Osteoblast (primary cell): ENCODE data around the gene PRRC2C. TPM values are rescaled to one million over a fixed set of nuclear protein-coding genes. Genes with fewer than 3 reads are reported as not detected.

ENCODE experiments used
- DNase-seq: peaks from one replicate; pipeline ENCODE4 v3.0.0; 2011; ENCODE audit warnings: low spot score, mixed read lengths; ENCODE audit not compliant: insufficient read length; ENCODE audit errors: missing footprints
- H2AFZ ChIP-seq: 2 replicates; pipeline ENCODE4 v1.6.0; 2011; ENCODE audit warnings: mild to moderate bottlenecking, low read length
- H3K27ac ChIP-seq: 2 replicates; pipeline ENCODE4 v1.5.1; 2011; ENCODE audit warnings: mild to moderate bottlenecking, low read depth, low read length, moderate library complexity
- H3K27me3 ChIP-seq: 2 replicates; pipeline ENCODE4 v1.6.0; 2012; ENCODE audit warnings: mild to moderate bottlenecking, control low read depth, inconsistent platforms, low read length, moderate library complexity; ENCODE audit not compliant: insufficient read depth
- H3K36me3 ChIP-seq: 2 replicates; pipeline ENCODE4 v1.5.1; 2011; ENCODE audit warnings: mild to moderate bottlenecking, low read length, control low read depth, moderate library complexity; ENCODE audit not compliant: insufficient read depth
- H3K4me1 ChIP-seq: 2 replicates; pipeline ENCODE4 v1.5.1; 2011; ENCODE audit warnings: mild to moderate bottlenecking, low read length, control low read depth, moderate library complexity; ENCODE audit not compliant: insufficient read depth
- H3K4me2 ChIP-seq: 2 replicates; pipeline ENCODE4 v1.6.0; 2011; ENCODE audit warnings: mild to moderate bottlenecking, low read length; ENCODE audit not compliant: insufficient read depth
- H3K4me3 ChIP-seq: fragments of 200-600 bp; sonication (generic); 3 replicates; pipeline ENCODE4 v1.5.1; 2012; ENCODE audit warnings: mild to moderate bottlenecking, low read length, inconsistent platforms; ENCODE audit not compliant: insufficient read depth
- H3K79me2 ChIP-seq: 2 replicates; pipeline ENCODE4 v1.6.0; 2012; ENCODE audit warnings: mild to moderate bottlenecking, low read length, control low read depth, inconsistent platforms; ENCODE audit not compliant: insufficient read depth
- H3K9me3 ChIP-seq: 2 replicates; pipeline ENCODE4 v1.5.1; 2011; ENCODE audit warnings: low read depth, low read length, control low read depth
- H4K20me1 ChIP-seq: 2 replicates; pipeline ENCODE4 v1.6.0; 2012; ENCODE audit warnings: mild to moderate bottlenecking, low read length, control low read depth; ENCODE audit not compliant: insufficient read depth
- CTCF ChIP-seq: IDR thresholded peaks from 2 replicates; pipeline ENCODE4 v1.5.1; 2011; ENCODE audit warnings: mild to moderate bottlenecking, low read depth, low read length, moderate library complexity; ENCODE audit errors: extremely low read depth
- total RNA-seq: library from RNA; depleted of rRNA; stranded (reverse); fragments of >200 nt; gene quantifications from 2 replicates; pipeline ENCODE4 v1.2.3, GENCODE V29; 2012

Gene PRRC2C
- total RNA-seq, 1 donor: 40.5 TPM

- Histone ChIP-seq H2AFZ (no peak overlapping the region), H3K4me3 (no peak overlapping the region), H3K4me2 (no peak overlapping the region), H3K9me3 (no peaks in the 10 kb centered on the region), H3K36me3 (no peaks in the 10 kb centered on the region), H3K27me3 (no peaks in the 10 kb centered on the region), H3K79me2 (peaks cover 100% of the 10 kb centered on the region), H3K27ac (peak overlapping the region; percentile 26), H3K4me1 (peaks cover 11% of the 10 kb centered on the region), H4K20me1 (peaks cover 81% of the 10 kb centered on the region)
- no peak for DNase-seq
- no peak for TF ChIP-seq CTCF
Measured at GRCh38 chr1:171507435-171507834, 22.1 kb downstream of the PRRC2C start.

- H2AFZ ChIP-seq: no peak overlapping the region
- H3K79me2 ChIP-seq: peaks cover 100% of the 10 kb centered on the region
- H3K36me3 ChIP-seq: peaks cover 2% of the 10 kb centered on the region
- H3K4me2 ChIP-seq: no peak overlapping the region
- no peak overlapping the region for H3K27ac ChIP-seq
- no peak for DNase-seq
- H3K27me3 ChIP-seq: no peaks in the 10 kb centered on the region
- H3K9me3 ChIP-seq: no peaks in the 10 kb centered on the region
- peaks cover 76% of the 10 kb centered on the region for H4K20me1 ChIP-seq
- no peak overlapping the region for H3K4me3 ChIP-seq
- peaks cover 11% of the 10 kb centered on the region for H3K4me1 ChIP-seq
- no peak for TF ChIP-seq CTCF
Measured at GRCh38 chr1:171509191-171509590, 23.9 kb downstream of the PRRC2C start.

- no peak for TF ChIP-seq CTCF
- peaks cover 40% of the 10 kb centered on the region for H3K36me3 ChIP-seq
Measured at GRCh38 chr1:171513743-171514142, 28.4 kb downstream of the PRRC2C start.

GRCh38 chr1:171515299-171515698 is 30.0 kb downstream of the PRRC2C start:
- Histone ChIP-seq H3K27me3 (no peaks in the 10 kb centered on the region), H4K20me1 (peaks cover 31% of the 10 kb centered on the region), H3K36me3 (peaks cover 55% of the 10 kb centered on the region), H3K79me2 (peaks cover 86% of the 10 kb centered on the region), H3K9me3 (no peaks in the 10 kb centered on the region), H3K4me2 (no peak overlapping the region), H2AFZ (no peak overlapping the region), H3K27ac (no peak overlapping the region), H3K4me1 (no peaks in the 10 kb centered on the region), H3K4me3 (no peak overlapping the region)
- DNase-seq: no peak
- TF ChIP-seq CTCF: no peak

More at GRCh38 chr1:171513743-171514142, 28.4 kb downstream of the PRRC2C start:
- H3K9me3 ChIP-seq: no peaks in the 10 kb centered on the region
- no peak overlapping the region for H3K27ac ChIP-seq
- DNase-seq: no peak
- peaks cover 91% of the 10 kb centered on the region for H3K79me2 ChIP-seq
- H3K4me3 ChIP-seq: no peak overlapping the region
- H3K4me1 ChIP-seq: no peaks in the 10 kb centered on the region
- H2AFZ ChIP-seq: no peak overlapping the region
- no peaks in the 10 kb centered on the region for H3K27me3 ChIP-seq
- peaks cover 42% of the 10 kb centered on the region for H4K20me1 ChIP-seq
- H3K4me2 ChIP-seq: no peak overlapping the region
